DND-41 (cell line): ENCODE results near the gene KCNJ6.

Experiments used
- ATAC-seq: fragments of 200-7000 bp; cut with Tn5 transposase; 3 replicates; pipeline ENCODE4 v1.9.1; 2021; ENCODE audit warnings: low read depth; ENCODE audit not compliant: insufficient read depth
- DNase-seq: peaks from one replicate; pipeline ENCODE4 v3.0.0-alpha.2; 2020
- H2AFZ ChIP-seq: 2 replicates; pipeline ENCODE4 v1.6.0; 2012; ENCODE audit warnings: low read depth, low read length
- H3K27ac ChIP-seq: 2 replicates; pipeline ENCODE4 v1.5.1; 2012; ENCODE audit warnings: low read length, inconsistent platforms
- H3K27me3 ChIP-seq: fragments of 200-600 bp; sonication (generic); 2 replicates; pipeline ENCODE4 v1.6.0; 2012; ENCODE audit warnings: low read length, mild to moderate bottlenecking, inconsistent platforms; ENCODE audit not compliant: insufficient read depth, poor library complexity
- H3K36me3 ChIP-seq: 2 replicates; pipeline ENCODE4 v1.5.1; 2012; ENCODE audit warnings: low read length, inconsistent platforms; ENCODE audit not compliant: insufficient read depth
- H3K4me1 ChIP-seq: 2 replicates; pipeline ENCODE4 v1.5.1; 2012; ENCODE audit warnings: mild to moderate bottlenecking, low read length; ENCODE audit not compliant: insufficient read depth
- H3K4me2 ChIP-seq: 2 replicates; pipeline ENCODE4 v1.6.0; 2012; ENCODE audit warnings: mild to moderate bottlenecking, moderate library complexity, low read length, inconsistent platforms; ENCODE audit not compliant: insufficient read depth
- H3K4me3 ChIP-seq, 2 experiments: fragments of 200-600 bp in 1 of 2; shearing (Covaris generic) in 1 of 2; 2 replicates each; pipeline ENCODE4 v1.5.1; 2012 to 2016; ENCODE audit warnings: inconsistent platforms in 2 of 2, low read length in 2 of 2, mild to moderate bottlenecking in 2 of 2, low read depth in 1 of 2, moderate library complexity in 1 of 2
- H3K79me2 ChIP-seq: 2 replicates; pipeline ENCODE4 v1.6.0; 2012; ENCODE audit warnings: low read length, inconsistent platforms; ENCODE audit not compliant: insufficient read depth
- H3K9ac ChIP-seq: 2 replicates; pipeline ENCODE4 v1.6.0; 2012; ENCODE audit warnings: low read depth, mild to moderate bottlenecking, inconsistent platforms, low read length, moderate library complexity
- H3K9me3 ChIP-seq: 2 replicates; pipeline ENCODE4 v1.5.1; 2012; ENCODE audit warnings: low read length, moderate library complexity, mild to moderate bottlenecking, inconsistent platforms; ENCODE audit not compliant: insufficient read depth, severe bottlenecking
- H4K20me1 ChIP-seq: 2 replicates; pipeline ENCODE4 v1.6.0; 2012; ENCODE audit warnings: low read length; ENCODE audit not compliant: insufficient read depth
- CTCF ChIP-seq: IDR thresholded peaks from 2 replicates; pipeline ENCODE4 v1.5.1; 2012; ENCODE audit warnings: borderline replicate concordance, low read length, moderate library complexity, mild to moderate bottlenecking; ENCODE audit not compliant: poor library complexity, severe bottlenecking; ENCODE audit errors: extremely low read depth
- EZH2 ChIP-seq: IDR thresholded peaks from 3 replicates; pipeline ENCODE4 v1.6.1; 2012; ENCODE audit warnings: borderline replicate concordance, low read depth, mild to moderate bottlenecking, moderate library complexity, low read length, inconsistent platforms; ENCODE audit not compliant: severe bottlenecking

Gene KCNJ6

GRCh38 chr21:37656899-37657298 is 259.4 kb downstream of the KCNJ6 start:
- Histone ChIP-seq H3K4me1 (no peaks in the 10 kb centered on the region), H2AFZ (no peak overlapping the region), H3K4me2 (no peak overlapping the region), H3K27me3 (peaks cover 22% of the 10 kb centered on the region), H3K36me3 (no peaks in the 10 kb centered on the region), H3K79me2 (no peaks in the 10 kb centered on the region), H3K9ac (no peak overlapping the region), H3K4me3 (no peak overlapping the region), H3K9me3 (no peaks in the 10 kb centered on the region), H4K20me1 (no peaks in the 10 kb centered on the region), H3K27ac (no peak overlapping the region)
- no peak for DNase-seq
- no peak for ATAC-seq
- TF ChIP-seq EZH2 (no peak), CTCF (no peak)

GRCh38 chr21:37655611-37656300 is 260.5 kb downstream of the KCNJ6 start:
- H3K4me1 ChIP-seq, result no peaks in the 10 kb centered on the region
- no peak overlapping the region for H3K4me3 ChIP-seq
- DNase-seq (no peak), ATAC-seq (no peak)
- H3K79me2 ChIP-seq, result no peaks in the 10 kb centered on the region
- no peak overlapping the region for H2AFZ ChIP-seq
- H3K27ac ChIP-seq, result no peak overlapping the region
- TF ChIP-seq CTCF, result no peak
- no peak for TF ChIP-seq EZH2
- no peaks in the 10 kb centered on the region for H3K9me3 ChIP-seq
- H3K36me3 ChIP-seq, result no peaks in the 10 kb centered on the region
- no peak overlapping the region for H3K9ac ChIP-seq
- H3K4me2 ChIP-seq, result no peak overlapping the region
- H3K27me3 ChIP-seq, result peaks cover 22% of the 10 kb centered on the region
- H4K20me1 ChIP-seq, result no peaks in the 10 kb centered on the region

- H3K79me2 ChIP-seq, result no peaks in the 10 kb centered on the region
- no peak overlapping the region for H3K27ac ChIP-seq
- H3K36me3 ChIP-seq, result no peaks in the 10 kb centered on the region
- H3K27me3 ChIP-seq, result peaks cover 22% of the 10 kb centered on the region
- DNase-seq, result no peak
- no peaks in the 10 kb centered on the region for H3K4me1 ChIP-seq
- no peak for ATAC-seq
- no peak for TF ChIP-seq EZH2
- TF ChIP-seq CTCF, result no peak
- H3K4me3 ChIP-seq, result no peak overlapping the region
- no peak overlapping the region for H3K4me2 ChIP-seq
- H4K20me1 ChIP-seq, result no peaks in the 10 kb centered on the region
- H2AFZ ChIP-seq, result no peak overlapping the region
- H3K9me3 ChIP-seq, result no peaks in the 10 kb centered on the region
- no peak overlapping the region for H3K9ac ChIP-seq
Measured at GRCh38 chr21:37654596-37654995, 261.7 kb downstream of the KCNJ6 start.
